ENCODE results near the gene CCDC50.

CCDC50 gene

DNA sequence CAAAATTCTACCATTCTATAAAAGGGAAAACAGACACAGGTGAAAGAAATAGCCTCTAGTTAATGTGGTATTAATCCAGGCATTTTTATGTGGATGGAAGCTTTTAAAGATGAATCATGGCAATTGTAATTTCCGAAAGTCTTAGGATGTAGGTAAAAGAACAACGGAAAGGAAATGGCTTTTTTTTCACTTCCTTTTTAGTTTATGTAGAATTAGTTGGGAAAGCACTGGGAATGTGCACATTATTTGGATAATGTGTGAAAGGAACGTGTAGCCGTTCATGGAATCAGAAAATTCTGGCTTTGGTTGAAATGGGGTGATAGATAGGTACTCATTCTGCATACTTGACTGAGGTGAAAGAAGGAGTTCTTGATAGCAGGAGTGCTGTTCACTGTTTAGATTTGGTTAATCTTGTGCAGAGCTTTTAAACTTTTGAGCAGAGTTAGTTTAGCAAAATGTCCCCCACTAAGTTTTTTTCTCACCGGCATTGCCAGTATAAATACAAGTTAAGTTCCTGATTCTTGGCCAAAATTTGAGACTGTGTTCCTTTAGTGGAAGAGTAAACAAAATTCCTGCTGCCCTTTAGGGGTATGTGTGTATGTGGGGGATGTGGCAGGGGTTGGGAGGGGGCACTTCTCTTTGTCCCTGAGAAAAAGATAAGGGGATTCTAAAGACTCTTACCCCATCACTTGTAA lies 21.3 kb downstream of the CCDC50 start:
- Histone ChIP-seq H3K4me3 (ENCODE audit: low read length) (no peak overlapping the region), H3K79me2 (ENCODE audit: control insufficient read depth, low read length) (peaks cover 85% of the 10 kb centered on the region), H3K9me2 (replicated peaks; ENCODE audit: control insufficient read depth, low read length) (no peaks in the 10 kb centered on the region; the same call in 1 of the 2 replicates), H3F3A (ENCODE audit: control insufficient read depth, insufficient read depth) (no peaks in the 10 kb centered on the region), H3K27ac (ENCODE audit: low read depth, low read length) (no peak overlapping the region), H3K4me1 (ENCODE audit: control insufficient read depth, low read length) (no peaks in the 10 kb centered on the region), H3K4me2 (ENCODE audit: low read length) (no peak overlapping the region), H3K27me3 (ENCODE audit: control insufficient read depth, low read length) (no peaks in the 10 kb centered on the region), H3K36me3 (ENCODE audit: control insufficient read depth, low read length) (no peaks in the 10 kb centered on the region), H3K9me3 (ENCODE audit: control insufficient read depth, insufficient read depth, low read length) (no peaks in the 10 kb centered on the region), H4K20me1 (ENCODE audit: control insufficient read depth, insufficient read depth, low read depth, low read length) (no peaks in the 10 kb centered on the region)
- no peak for TF ChIP-seq EZH2phosphoT487 (IDR thresholded peaks at IDR 0.05; ENCODE audit: borderline replicate concordance, low read length)
- TF ChIP-seq, protein P1, sequence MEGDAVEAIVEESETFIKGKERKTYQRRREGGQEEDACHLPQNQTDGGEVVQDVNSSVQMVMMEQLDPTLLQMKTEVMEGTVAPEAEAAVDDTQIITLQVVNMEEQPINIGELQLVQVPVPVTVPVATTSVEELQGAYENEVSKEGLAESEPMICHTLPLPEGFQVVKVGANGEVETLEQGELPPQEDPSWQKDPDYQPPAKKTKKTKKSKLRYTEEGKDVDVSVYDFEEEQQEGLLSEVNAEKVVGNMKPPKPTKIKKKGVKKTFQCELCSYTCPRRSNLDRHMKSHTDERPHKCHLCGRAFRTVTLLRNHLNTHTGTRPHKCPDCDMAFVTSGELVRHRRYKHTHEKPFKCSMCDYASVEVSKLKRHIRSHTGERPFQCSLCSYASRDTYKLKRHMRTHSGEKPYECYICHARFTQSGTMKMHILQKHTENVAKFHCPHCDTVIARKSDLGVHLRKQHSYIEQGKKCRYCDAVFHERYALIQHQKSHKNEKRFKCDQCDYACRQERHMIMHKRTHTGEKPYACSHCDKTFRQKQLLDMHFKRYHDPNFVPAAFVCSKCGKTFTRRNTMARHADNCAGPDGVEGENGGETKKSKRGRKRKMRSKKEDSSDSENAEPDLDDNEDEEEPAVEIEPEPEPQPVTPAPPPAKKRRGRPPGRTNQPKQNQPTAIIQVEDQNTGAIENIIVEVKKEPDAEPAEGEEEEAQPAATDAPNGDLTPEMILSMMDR (IDR thresholded peaks at IDR 0.05; ENCODE audit: low read depth, low read length, poor library complexity, severe bottlenecking) = no peak

DNA sequence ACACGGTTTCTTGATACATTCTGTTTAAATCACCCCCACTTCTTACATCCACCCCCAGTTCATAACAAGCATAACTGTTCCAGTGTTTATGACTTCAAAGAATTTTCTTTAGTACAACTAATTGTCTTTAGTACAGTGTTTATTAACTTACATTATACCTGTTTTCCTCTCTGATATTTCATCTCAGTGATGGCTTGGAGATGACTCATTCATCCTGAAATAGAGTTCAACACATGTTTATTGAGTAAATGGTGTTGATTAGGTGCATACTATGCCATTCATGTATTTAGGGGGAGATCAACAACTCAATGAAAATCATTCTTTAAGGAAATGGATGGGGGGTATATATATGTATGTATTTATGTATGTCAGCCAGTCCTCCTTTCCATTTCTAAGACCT lies 22.8 kb downstream of the CCDC50 start:
- Histone ChIP-seq H3K79me2 (ENCODE audit: control insufficient read depth, low read length) (peaks cover 81% of the 10 kb centered on the region), H3K9me3 (ENCODE audit: control insufficient read depth, insufficient read depth, low read length) (no peaks in the 10 kb centered on the region), H3K36me3 (ENCODE audit: control insufficient read depth, low read length) (no peaks in the 10 kb centered on the region), H3K9me2 (replicated peaks; ENCODE audit: control insufficient read depth, low read length) (no peaks in the 10 kb centered on the region; the same call in 1 of the 2 replicates), H3K27ac (ENCODE audit: low read depth, low read length) (no peak overlapping the region), H3K27me3 (ENCODE audit: control insufficient read depth, low read length) (no peaks in the 10 kb centered on the region), H4K20me1 (ENCODE audit: control insufficient read depth, insufficient read depth, low read depth, low read length) (no peaks in the 10 kb centered on the region), H3K4me2 (ENCODE audit: low read length) (no peak overlapping the region), H3K4me3 (ENCODE audit: low read length) (no peak overlapping the region), H3K4me1 (ENCODE audit: control insufficient read depth, low read length) (no peaks in the 10 kb centered on the region), H3F3A (ENCODE audit: control insufficient read depth, insufficient read depth) (no peaks in the 10 kb centered on the region)
- TF ChIP-seq, protein P1 (IDR thresholded peaks at IDR 0.05; ENCODE audit: low read depth, low read length, poor library complexity, severe bottlenecking) = no peak
- TF ChIP-seq EZH2phosphoT487 (IDR thresholded peaks at IDR 0.05; ENCODE audit: borderline replicate concordance, low read length) = no peak

DNA sequence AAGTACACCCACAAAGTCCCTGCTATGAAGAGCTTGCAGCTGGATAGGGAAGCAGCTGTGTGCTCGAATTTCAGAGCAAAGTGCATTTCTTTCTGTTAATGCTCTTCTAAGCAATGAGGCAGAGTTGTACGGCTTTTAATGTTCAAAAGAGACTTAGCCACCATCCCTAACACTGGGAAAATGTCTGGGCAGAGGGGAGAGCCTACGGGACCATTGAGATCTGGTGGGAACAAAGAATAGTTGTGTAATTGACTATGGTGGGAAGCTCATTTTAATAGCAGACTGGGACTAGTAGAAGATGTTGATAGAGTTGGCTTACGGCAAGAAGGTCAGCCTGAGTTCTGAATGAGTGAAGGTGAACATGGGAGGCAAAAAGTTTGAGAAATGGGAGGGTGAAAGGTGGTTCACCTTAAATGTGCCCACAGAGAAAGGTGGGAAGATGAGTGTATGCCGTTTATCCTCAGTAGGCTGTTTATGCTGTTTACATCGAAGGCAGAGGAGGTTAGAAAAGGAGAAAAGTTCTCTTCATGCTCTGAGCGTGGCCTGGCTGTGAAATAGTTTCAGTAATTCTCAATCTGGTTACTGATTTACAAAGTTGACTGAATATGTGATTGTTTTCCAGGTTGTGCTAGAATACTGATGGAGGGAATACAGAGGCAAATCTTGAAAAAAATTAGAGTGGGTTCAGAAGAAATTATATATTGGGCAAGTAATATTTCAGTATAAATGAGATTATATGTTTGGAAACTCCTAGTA lies 24.0 kb downstream of the CCDC50 start:
- no peak overlapping the region for H3K4me2 ChIP-seq (ENCODE audit: low read length)
- H3K79me2 ChIP-seq (ENCODE audit: control insufficient read depth, low read length) = peaks cover 72% of the 10 kb centered on the region
- no peak overlapping the region for H3K4me3 ChIP-seq (ENCODE audit: low read length)
- H3K27ac ChIP-seq (ENCODE audit: low read depth, low read length) = no peak overlapping the region
- no peaks in the 10 kb centered on the region for H3K9me3 ChIP-seq (ENCODE audit: control insufficient read depth, insufficient read depth, low read length)
- no peaks in the 10 kb centered on the region for H3K4me1 ChIP-seq (ENCODE audit: control insufficient read depth, low read length)
- no peak for TF ChIP-seq EZH2phosphoT487 (IDR thresholded peaks at IDR 0.05; ENCODE audit: borderline replicate concordance, low read length)
- TF ChIP-seq, protein P1 (IDR thresholded peaks at IDR 0.05; ENCODE audit: low read depth, low read length, poor library complexity, severe bottlenecking) = no peak
- peaks cover 5% of the 10 kb centered on the region for H3K36me3 ChIP-seq (ENCODE audit: control insufficient read depth, low read length)
- H3F3A ChIP-seq (ENCODE audit: control insufficient read depth, insufficient read depth) = no peaks in the 10 kb centered on the region
- no peaks in the 10 kb centered on the region for H3K27me3 ChIP-seq (ENCODE audit: control insufficient read depth, low read length)
- no peaks in the 10 kb centered on the region; the same call in 1 of the 2 replicates for H3K9me2 ChIP-seq (replicated peaks; ENCODE audit: control insufficient read depth, low read length)
- no peaks in the 10 kb centered on the region for H4K20me1 ChIP-seq (ENCODE audit: control insufficient read depth, insufficient read depth, low read depth, low read length)
